OCI-LY7 (cell line): Measurements from ENCODE around the gene CFH. TPM values are rescaled to one million over a fixed set of nuclear protein-coding genes. Genes with fewer than 3 reads are reported as not detected.

ENCODE experiments used
- BruUV-seq: library from RNA; stranded (reverse); fragments of 400-500 nt; replicated peaks from 2 replicates; lab custom pipeline; 2021; lab: Mats Ljungman, UMichigan
- CTCF ChIA-PET: fragments of 300-600 bp; sonication (Branson Sonifier 250); formaldehyde crosslinking; loops from one replicate; lab custom pipeline; 2022; ENCODE audit warnings: antibody characterized with exemption; ENCODE audit not compliant: unreplicated experiment; lab: Charles Lee
- POLR2A ChIA-PET: fragments of 300-600 bp; sonication (Branson Sonifier 250); formaldehyde crosslinking; loops from one replicate; lab custom pipeline; 2022; ENCODE audit warnings: antibody characterized with exemption; lab: Charles Lee
- DNase-seq: peaks from one replicate; pipeline ENCODE4 v3.0.0-alpha.2; 2015; ENCODE audit warnings: low spot score
- H2AFZ ChIP-seq: fragments of 200-600 bp; sonication (generic), shearing (Covaris generic); 2 replicates; pipeline ENCODE4 v1.6.1; 2014; ENCODE audit warnings: mild to moderate bottlenecking, antibody characterized with exemption, low read length, moderate library complexity
- H3K27ac ChIP-seq: fragments of 200-600 bp; sonication (generic); 2 replicates; pipeline ENCODE4 v1.5.1; 2014; ENCODE audit warnings: mixed run types, low read depth, mild to moderate bottlenecking, moderate library complexity, low read length, inconsistent platforms; ENCODE audit not compliant: poor library complexity, severe bottlenecking
- H3K36me3 ChIP-seq: fragments of 200-600 bp; sonication (generic); 2 replicates; pipeline ENCODE4 v1.6.1; 2014; ENCODE audit warnings: mild to moderate bottlenecking, antibody characterized with exemption, low read length, moderate library complexity, mixed read lengths; ENCODE audit not compliant: insufficient read depth
- H3K4me1 ChIP-seq: fragments of 200-600 bp; sonication (generic); 2 replicates; pipeline ENCODE4 v1.5.1; 2014; ENCODE audit warnings: mild to moderate bottlenecking, low read length; ENCODE audit not compliant: insufficient read depth, poor library complexity, severe bottlenecking
- H3K4me2 ChIP-seq: fragments of 200-600 bp; sonication (generic); 2 replicates; pipeline ENCODE4 v1.6.1; 2014; ENCODE audit warnings: mild to moderate bottlenecking, low read length
- H3K4me3 ChIP-seq: fragments of 200-600 bp; sonication (generic); 2 replicates; pipeline ENCODE4 v1.5.1; 2014; ENCODE audit warnings: mild to moderate bottlenecking, low read depth, low read length; ENCODE audit not compliant: poor library complexity, severe bottlenecking
- H3K79me2 ChIP-seq: fragments of 200-600 bp; sonication (generic); 2 replicates; pipeline ENCODE4 v1.6.1; 2016; ENCODE audit warnings: low read depth, mild to moderate bottlenecking, low read length, moderate library complexity, mixed read lengths; ENCODE audit not compliant: insufficient read depth
- H3K9me2 ChIP-seq: fragments of 200-600 bp; sonication (generic); 2 replicates; pipeline ENCODE4 v1.6.1; 2016; ENCODE audit warnings: mild to moderate bottlenecking, low read length, mixed read lengths; ENCODE audit not compliant: insufficient read depth
- H3K9me3 ChIP-seq: fragments of 200-600 bp; sonication (generic); 2 replicates; pipeline ENCODE4 v1.6.1; 2014; ENCODE audit warnings: mild to moderate bottlenecking, mixed run types, low read length, mixed read lengths
- H4K20me1 ChIP-seq: fragments of 200-600 bp; sonication (generic); 2 replicates; pipeline ENCODE4 v1.6.1; 2014; ENCODE audit warnings: mild to moderate bottlenecking, antibody characterized with exemption, low read length, moderate library complexity, mixed read lengths; ENCODE audit not compliant: insufficient read depth
- CTCF ChIP-seq: fragments of 200-600 bp; sonication (generic); conservative IDR thresholded peaks from 2 replicates; pipeline ENCODE4 v1.5.1; 2014; ENCODE audit warnings: mild to moderate bottlenecking, antibody characterized with exemption, low read length, moderate library complexity, mixed read lengths
- EZH2phosphoT487 ChIP-seq: fragments of 200-600 bp; sonication (generic); IDR thresholded peaks from 2 replicates; pipeline ENCODE4 v1.6.1; 2018; ENCODE audit warnings: low read depth, borderline replicate concordance, mild to moderate bottlenecking, mixed run types, antibody characterized with exemption, low read length, moderate library complexity, mixed read lengths
- intact Hi-C: fragments of 100-400 bp; cut with micrococcal nuclease; formaldehyde crosslinking; loops from one replicate; pipeline ENCODE4 v1.10.0; 2022; ENCODE audit not compliant: unreplicated experiment
- total RNA-seq, 2 experiments: library from RNA; depleted of rRNA in 1 of 2; stranded (reverse); fragments of >200 nt in 1 of 2; shearing (Covaris generic) in 1 of 2; gene quantifications; 2 replicates each; pipeline ENCODE4 v1.2.3, GENCODE V29; 2014 to 2022

Gene CFH
- total RNA-seq, 2 experiments from 2014 or later, result not detected

GRCh38 chr1:196640976-196641375, 10.9 kb upstream of the CFH start:
- no peak for TF ChIP-seq CTCF
- TF ChIP-seq EZH2phosphoT487, result no peak
- BruUV-seq, result no TSS peak
- Histone ChIP-seq H2AFZ (no peak overlapping the region), H3K9me2 (no peaks in the 10 kb centered on the region), H3K4me3 (no peak overlapping the region), H3K4me1 (no peaks in the 10 kb centered on the region), H3K4me2 (no peak overlapping the region), H3K79me2 (no peaks in the 10 kb centered on the region), H3K36me3 (no peaks in the 10 kb centered on the region), H4K20me1 (no peaks in the 10 kb centered on the region), H3K9me3 (no peaks in the 10 kb centered on the region), H3K27ac (no peak overlapping the region)
- POLR2A ChIA-PET, result interaction anchor here (0.6 to 0.7 kb wide), 2 partner anchors 70 to 1029 kb away, joined by 3 read pairs; no protein-coding TSS in a partner anchor
- CTCF ChIA-PET, result no interaction called here
- intact Hi-C loops, result no loop called here
- DNase-seq, result no peak

GRCh38 chr1:196649990-196650389, 1.9 kb upstream of the CFH start:
- Histone ChIP-seq H3K9me2 (no peaks in the 10 kb centered on the region), H2AFZ (no peak overlapping the region), H3K79me2 (no peaks in the 10 kb centered on the region), H3K4me3 (no peak overlapping the region), H4K20me1 (no peaks in the 10 kb centered on the region), H3K4me2 (no peak overlapping the region), H3K9me3 (no peaks in the 10 kb centered on the region), H3K27ac (no peak overlapping the region), H3K36me3 (no peaks in the 10 kb centered on the region), H3K4me1 (no peaks in the 10 kb centered on the region)
- CTCF ChIA-PET, result no interaction called here
- no peak for DNase-seq
- POLR2A ChIA-PET, result no interaction called here
- no TSS peak for BruUV-seq
- no peak for TF ChIP-seq CTCF
- TF ChIP-seq EZH2phosphoT487, result no peak
- intact Hi-C loops, result no loop called here

- intact Hi-C loops, result no loop called here
- BruUV-seq, result no TSS peak
- Histone ChIP-seq H3K4me3 (no peak overlapping the region), H3K27ac (no peak overlapping the region), H3K4me1 (no peaks in the 10 kb centered on the region), H3K9me2 (no peaks in the 10 kb centered on the region), H3K79me2 (no peaks in the 10 kb centered on the region), H3K4me2 (no peak overlapping the region), H2AFZ (no peak overlapping the region), H3K36me3 (no peaks in the 10 kb centered on the region), H3K9me3 (no peaks in the 10 kb centered on the region), H4K20me1 (no peaks in the 10 kb centered on the region)
- TF ChIP-seq EZH2phosphoT487, result no peak
- TF ChIP-seq CTCF, result no peak
- DNase-seq, result no peak
- ChIA-PET POLR2A (no interaction called here), CTCF (no interaction called here)
Measured at GRCh38 chr1:196650403-196650802, 1.4 kb upstream of the CFH start.
